Measurements from ENCODE around the gene PDE4A. TPM values are rescaled to one million over a fixed set of nuclear protein-coding genes. Genes with fewer than 3 reads are reported as not detected.
A peak's percentile ranks its signal among the peaks of the same experiment; 100 is the strongest.

PDE4A gene
- total and polyA plus RNA-seq, 5 donors from 2014 or later: 0.86 to 16.6 (median 4.0) TPM

DNA sequence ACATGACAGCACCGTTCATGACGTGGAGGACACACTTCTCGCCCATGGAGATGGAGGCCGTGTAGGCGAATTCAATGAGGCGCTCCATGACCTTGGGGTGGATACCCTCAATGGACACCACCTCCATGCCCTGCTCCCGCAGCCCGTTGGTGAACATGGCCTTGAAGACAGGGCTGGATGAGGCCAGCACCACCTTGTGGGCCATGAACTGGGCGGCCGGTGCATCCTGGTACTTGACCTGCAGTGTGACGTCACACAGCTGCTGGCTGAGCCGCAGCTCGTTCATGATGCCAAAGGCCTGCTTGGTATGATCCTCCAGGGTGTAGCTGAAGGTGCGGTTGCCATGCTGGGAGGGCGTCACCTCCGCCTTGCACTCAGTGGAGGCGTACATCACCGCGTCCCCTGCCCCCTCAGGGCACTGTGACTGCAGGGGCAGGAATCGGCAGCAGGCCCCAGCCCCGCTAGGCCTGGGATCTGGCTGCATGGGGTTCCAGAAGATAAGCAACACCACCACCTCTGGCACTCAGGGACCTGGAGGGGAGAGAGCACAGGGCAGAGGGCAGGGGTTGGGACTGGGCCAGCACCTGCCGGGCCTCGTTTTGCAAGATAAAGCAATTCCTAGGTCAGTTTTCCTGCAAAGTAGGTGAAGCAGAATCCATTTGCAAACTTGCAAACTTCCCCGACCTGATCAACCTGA is 79.4 kb downstream of the PDE4A start:
- Histone ChIP-seq H3K36me3 (ENCODE audit: control insufficient read depth, insufficient read depth, low read length) (peaks cover 18% of the 10 kb centered on the region), H3K27ac (ENCODE audit: insufficient read depth, low read length, poor library complexity, severe bottlenecking) (no peak overlapping the region)

GRCh38 chr19:10500247-10500592 is 79.9 kb downstream of the PDE4A start:
- Histone ChIP-seq H3K36me3 (ENCODE audit: control insufficient read depth, insufficient read depth, low read length) (peaks cover 13% of the 10 kb centered on the region), H3K4me1 (ENCODE audit: control insufficient read depth, insufficient read depth, low read length, poor library complexity, severe bottlenecking) (peaks cover 42% of the 10 kb centered on the region), H3K4me3 (ENCODE audit: low read depth, low read length) (peak overlapping the region; percentile 19), H3K27me3 (ENCODE audit: control insufficient read depth, insufficient read depth, low read length) (no peaks in the 10 kb centered on the region), H3K9me3 (ENCODE audit: control insufficient read depth in 2 of 2, low read length in 2 of 2) (no peaks in the 10 kb centered on the region), H3K27ac (ENCODE audit: insufficient read depth, low read length, poor library complexity, severe bottlenecking) (no peak overlapping the region)
- ATAC-seq (ENCODE audit: low read depth in 2 of 2) (no peak), DNase-seq (no peak)
- Mint-ChIP-seq H3K4me3 (peak overlapping the region; percentile 67 to 91 (median 85)), H3K9me3 (peaks cover 0 to 2% (median 0%) of the 10 kb centered on the region in 7 donors), H3K27me3 (no peaks in the 10 kb centered on the region), H3K36me3 (peaks cover 15% of the 10 kb centered on the region), H3K4me1 (peaks cover 0 to 41% (median 20%) of the 10 kb centered on the region in 4 donors), H3K27ac (peak overlapping the region; percentile 14 to 81 (median 65))

More for the DNA sequence above, 79.4 kb downstream of the PDE4A start:
- Mint-ChIP-seq H3K9me3 (peaks cover 0 to 2% (median 0%) of the 10 kb centered on the region in 7 donors), H3K27ac (peak overlapping the region; percentile 14 to 65 (median 55)), H3K36me3 (peaks cover 15% of the 10 kb centered on the region), H3K27me3 (no peaks in the 10 kb centered on the region), H3K4me3 (peak overlapping the region in 3 of 4 donors; percentile 67 to 87 (median 83)), H3K4me1 (peaks cover 0 to 41% (median 20%) of the 10 kb centered on the region in 4 donors)
- Histone ChIP-seq H3K27me3 (ENCODE audit: control insufficient read depth, insufficient read depth, low read length) (no peaks in the 10 kb centered on the region), H3K4me1 (ENCODE audit: control insufficient read depth, insufficient read depth, low read length, poor library complexity, severe bottlenecking) (peaks cover 42% of the 10 kb centered on the region), H3K4me3 (ENCODE audit: low read depth, low read length) (no peak overlapping the region), H3K9me3 (ENCODE audit: control insufficient read depth in 2 of 2, low read length in 2 of 2) (no peaks in the 10 kb centered on the region)
- DNase-seq (no peak), ATAC-seq (ENCODE audit: low read depth in 2 of 2) (no peak)

DNA sequence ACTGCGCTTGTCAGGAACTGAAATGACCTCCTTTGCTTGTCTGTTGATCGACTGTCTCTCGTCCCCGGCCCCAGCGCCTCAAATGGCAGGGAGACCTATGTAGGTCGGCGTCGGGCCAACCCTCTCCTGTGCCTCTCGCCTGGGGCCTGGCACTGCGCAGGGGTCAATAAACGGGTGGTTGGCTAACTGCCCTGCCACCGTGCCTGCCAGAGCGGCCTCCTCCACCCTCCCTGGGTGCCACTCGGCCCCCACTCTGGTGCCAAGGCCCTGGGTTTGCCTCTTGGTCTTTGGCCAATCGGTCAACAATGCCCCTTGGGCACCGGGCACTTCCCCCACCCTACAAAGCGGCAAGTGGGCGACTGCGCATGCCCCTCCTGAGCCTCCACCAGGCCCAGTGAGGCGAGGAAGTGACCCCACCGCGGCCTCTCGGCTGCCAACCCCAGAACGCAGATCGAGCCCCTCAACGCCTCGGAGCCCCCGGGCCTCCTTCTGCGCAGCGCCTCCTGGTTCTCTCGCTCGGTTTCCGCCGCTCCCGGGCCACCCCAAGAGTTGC is 81.7 kb downstream of the PDE4A start:
- Histone ChIP-seq H3K4me3 (ENCODE audit: low read depth, low read length) (peak overlapping the region; percentile 81), H3K27me3 (ENCODE audit: control insufficient read depth, insufficient read depth, low read length) (no peaks in the 10 kb centered on the region), H3K9me3 (ENCODE audit: control insufficient read depth in 2 of 2, low read length in 2 of 2) (no peaks in the 10 kb centered on the region), H3K36me3 (ENCODE audit: control insufficient read depth, insufficient read depth, low read length) (peaks cover 8% of the 10 kb centered on the region), H3K4me1 (ENCODE audit: control insufficient read depth, insufficient read depth, low read length, poor library complexity, severe bottlenecking) (peaks cover 42% of the 10 kb centered on the region), H3K27ac (ENCODE audit: insufficient read depth, low read length, poor library complexity, severe bottlenecking) (peak overlapping the region; percentile 79)
- peak overlapping the region in 2 of 3 donors; percentile 52 to 65 for H3K27ac Mint-ChIP-seq
- DNase-seq (peak in 1 of 3 donors; percentile 47), ATAC-seq (ENCODE audit: low read depth in 2 of 2) (peak; percentile 3 to 6)
- peaks cover 5 to 47% (median 25%) of the 10 kb centered on the region in 4 donors for H3K4me1 Mint-ChIP-seq
- peaks cover 0 to 2% (median 0%) of the 10 kb centered on the region in 7 donors for H3K9me3 Mint-ChIP-seq
- no peaks in the 10 kb centered on the region for H3K27me3 Mint-ChIP-seq
- peak overlapping the region; percentile 86 to 95 (median 88) for H3K4me3 Mint-ChIP-seq
- peaks cover 15% of the 10 kb centered on the region for H3K36me3 Mint-ChIP-seq

DNA sequence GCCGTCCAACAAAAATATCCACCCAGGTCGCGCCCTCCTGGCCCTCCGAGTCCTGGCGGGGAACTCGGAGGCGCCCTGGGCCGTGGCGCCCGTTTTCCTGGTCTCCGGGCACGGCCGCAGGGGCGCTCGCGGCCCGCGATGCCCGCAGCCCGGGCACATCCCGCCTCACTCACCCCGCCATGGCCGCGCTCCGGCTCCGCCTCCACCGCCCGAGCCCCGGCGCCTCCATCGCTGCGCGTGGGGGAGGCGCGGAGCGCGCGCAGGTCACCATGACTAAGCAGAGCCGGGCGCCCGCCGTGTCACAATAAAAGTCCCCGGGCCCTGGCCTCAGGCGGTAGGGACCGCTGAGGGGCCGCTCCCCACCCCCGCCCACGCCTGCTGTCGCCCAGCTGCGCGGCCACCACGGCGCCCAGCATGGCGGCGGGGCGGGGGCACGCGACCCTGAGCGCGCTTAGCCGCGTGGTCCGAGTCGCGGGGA is 82.2 kb downstream of the PDE4A start:
- Mint-ChIP-seq H3K4me1 (peaks cover 5 to 43% (median 23%) of the 10 kb centered on the region in 4 donors), H3K36me3 (peaks cover 10% of the 10 kb centered on the region), H3K27me3 (no peaks in the 10 kb centered on the region), H3K9me3 (peaks cover 0 to 2% (median 0%) of the 10 kb centered on the region in 7 donors), H3K27ac (peak overlapping the region in 2 of 3 donors; percentile 52 to 65), H3K4me3 (peak overlapping the region; percentile 86 to 95 (median 88))
- peak; percentile 75 to 92 (median 86) for DNase-seq
- Histone ChIP-seq H3K4me1 (ENCODE audit: control insufficient read depth, insufficient read depth, low read length, poor library complexity, severe bottlenecking) (peaks cover 42% of the 10 kb centered on the region), H3K27me3 (ENCODE audit: control insufficient read depth, insufficient read depth, low read length) (no peaks in the 10 kb centered on the region), H3K9me3 (ENCODE audit: control insufficient read depth in 2 of 2, low read length in 2 of 2) (no peaks in the 10 kb centered on the region), H3K27ac (ENCODE audit: insufficient read depth, low read length, poor library complexity, severe bottlenecking) (peak overlapping the region; percentile 79), H3K36me3 (ENCODE audit: control insufficient read depth, insufficient read depth, low read length) (peaks cover 8% of the 10 kb centered on the region), H3K4me3 (ENCODE audit: low read depth, low read length) (peak overlapping the region; percentile 81)
- peak; percentile 93 to 94 for ATAC-seq (ENCODE audit: low read depth in 2 of 2)

DNA sequence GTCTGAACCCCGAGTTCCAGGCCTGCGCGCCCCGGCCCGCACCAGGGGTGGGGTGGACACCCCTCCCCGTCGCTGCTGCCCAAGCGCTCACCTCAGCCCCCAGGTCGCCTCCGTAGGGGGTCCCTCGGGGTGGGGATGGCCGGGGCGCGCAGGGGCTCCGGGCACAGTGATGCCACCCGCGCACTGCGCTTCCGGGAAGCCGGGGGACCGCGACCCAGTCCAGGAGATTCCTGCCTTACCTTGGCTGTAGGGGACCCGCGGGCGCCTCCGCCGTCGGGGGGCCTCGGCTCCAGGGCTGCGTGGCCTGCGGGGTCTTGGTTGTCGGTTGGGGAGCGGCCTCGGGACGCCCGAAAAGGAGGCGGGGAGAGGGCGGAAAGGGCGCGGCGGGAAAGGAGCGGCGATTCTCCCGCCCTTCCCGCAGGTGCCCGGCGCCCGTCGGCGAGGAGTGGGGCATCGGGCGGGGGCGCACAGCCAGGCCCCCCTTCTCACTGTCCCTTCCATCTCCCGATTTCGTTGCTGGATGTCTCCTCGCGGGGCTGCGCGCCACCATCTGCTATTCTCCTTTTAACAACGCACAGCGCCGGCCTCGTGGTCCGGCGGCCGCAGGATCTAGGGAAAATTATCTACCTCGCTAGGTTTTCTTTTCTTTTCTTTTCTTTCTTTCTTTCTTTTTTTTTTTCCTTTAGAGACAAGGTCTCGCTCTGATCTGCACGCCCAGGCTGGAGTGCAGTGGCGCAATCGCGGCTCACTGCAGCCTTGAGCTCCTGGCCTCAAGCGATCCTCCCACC is 82.9 kb downstream of the PDE4A start, which contains the start of gene KEAP1:
Gene KEAP1, minus strand, starts transcription at position 355 of the 788 bp plus-strand sequence. CDS start 3,323 bp downstream, outside the sequence.
- H3K36me3 Mint-ChIP-seq: peaks cover 10% of the 10 kb centered on the region
- DNase-seq: peak in 2 of 3 donors; percentile 11 to 38
- H3K9me3 Mint-ChIP-seq: peaks cover 0 to 2% (median 0%) of the 10 kb centered on the region in 7 donors
- H3K4me3 Mint-ChIP-seq: peak within 1 kb of the TSS; percentile 88 to 95 (median 92)
- peaks cover 8% of the 10 kb centered on the region for H3K36me3 ChIP-seq (ENCODE audit: control insufficient read depth, insufficient read depth, low read length)
- ATAC-seq (ENCODE audit: low read depth in 2 of 2): no peak
- peaks cover 42% of the 10 kb centered on the region for H3K4me1 ChIP-seq (ENCODE audit: control insufficient read depth, insufficient read depth, low read length, poor library complexity, severe bottlenecking)
- H3K27me3 Mint-ChIP-seq: no peaks in the 10 kb centered on the region
- H3K4me1 Mint-ChIP-seq: peaks cover 5 to 42% (median 22%) of the 10 kb centered on the region in 4 donors
- H3K9me3 ChIP-seq (ENCODE audit: control insufficient read depth in 2 of 2, low read length in 2 of 2): no peaks in the 10 kb centered on the region
- H3K4me3 ChIP-seq (ENCODE audit: low read depth, low read length): peak within 1 kb of the TSS; percentile 81
- H3K27ac ChIP-seq (ENCODE audit: insufficient read depth, low read length, poor library complexity, severe bottlenecking): peak within 1 kb of the TSS; percentile 79
- H3K27ac Mint-ChIP-seq: peak within 1 kb of the TSS; percentile 72 to 93 (median 92)
- H3K27me3 ChIP-seq (ENCODE audit: control insufficient read depth, insufficient read depth, low read length): no peaks in the 10 kb centered on the region

GRCh38 chr19:10505583-10506229 is 85.4 kb downstream of the PDE4A start:
- no peaks in the 10 kb centered on the region for H3K9me3 ChIP-seq (ENCODE audit: control insufficient read depth in 2 of 2, low read length in 2 of 2)
- peak overlapping the region; percentile 74 to 87 (median 80) for H3K4me3 Mint-ChIP-seq
- H3K27ac Mint-ChIP-seq: peak overlapping the region in 2 of 3 donors; percentile 28 to 77
- DNase-seq (peak; percentile 58 to 88 (median 77)), ATAC-seq (ENCODE audit: low read depth in 2 of 2) (peak; percentile 37 to 44)
- H3K4me1 Mint-ChIP-seq: peaks cover 5 to 30% (median 8%) of the 10 kb centered on the region in 4 donors
- H3K27ac ChIP-seq (ENCODE audit: insufficient read depth, low read length, poor library complexity, severe bottlenecking): no peak overlapping the region
- no peaks in the 10 kb centered on the region for H3K36me3 ChIP-seq (ENCODE audit: control insufficient read depth, insufficient read depth, low read length)
- H3K36me3 Mint-ChIP-seq: no peaks in the 10 kb centered on the region
- no peaks in the 10 kb centered on the region for H3K27me3 Mint-ChIP-seq
- H3K4me3 ChIP-seq (ENCODE audit: low read depth, low read length): no peak overlapping the region
- H3K9me3 Mint-ChIP-seq: peaks cover 0 to 2% (median 0%) of the 10 kb centered on the region in 7 donors
- H3K4me1 ChIP-seq (ENCODE audit: control insufficient read depth, insufficient read depth, low read length, poor library complexity, severe bottlenecking): peaks cover 28% of the 10 kb centered on the region
- H3K27me3 ChIP-seq (ENCODE audit: control insufficient read depth, insufficient read depth, low read length): no peaks in the 10 kb centered on the region

DNA sequence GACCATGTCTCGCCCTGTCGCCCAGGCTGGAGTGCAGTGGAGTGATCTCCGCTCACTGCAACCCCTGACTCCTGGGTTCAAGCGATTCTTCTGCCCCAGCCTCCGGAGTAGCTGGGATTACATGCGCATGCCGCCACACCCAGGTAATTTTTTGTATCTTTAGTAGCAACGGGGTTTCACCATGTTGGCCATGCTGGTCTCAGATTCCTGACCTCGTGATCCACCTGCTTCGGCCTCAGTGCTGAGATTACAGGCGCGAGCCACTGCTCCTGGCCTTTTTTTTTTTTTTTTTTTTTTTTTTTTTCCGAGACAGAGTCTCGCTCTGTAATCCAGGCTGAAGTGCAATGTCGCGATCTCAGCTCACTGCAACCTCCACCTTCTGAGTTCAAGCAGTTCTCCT is 87.7 kb downstream of the PDE4A start:
- Histone ChIP-seq H3K4me1 (ENCODE audit: control insufficient read depth, insufficient read depth, low read length, poor library complexity, severe bottlenecking) (peaks cover 12% of the 10 kb centered on the region), H3K9me3 (ENCODE audit: control insufficient read depth in 2 of 2, low read length in 2 of 2) (no peaks in the 10 kb centered on the region), H3K27ac (ENCODE audit: insufficient read depth, low read length, poor library complexity, severe bottlenecking) (no peak overlapping the region), H3K27me3 (ENCODE audit: control insufficient read depth, insufficient read depth, low read length) (peaks cover 4% of the 10 kb centered on the region), H3K4me3 (ENCODE audit: low read depth, low read length) (no peak overlapping the region), H3K36me3 (ENCODE audit: control insufficient read depth, insufficient read depth, low read length) (no peaks in the 10 kb centered on the region)
- Mint-ChIP-seq H3K4me3 (no peak overlapping the region), H3K9me3 (peaks cover 0 to 2% (median 0%) of the 10 kb centered on the region in 7 donors), H3K4me1 (peaks cover 5 to 22% (median 6%) of the 10 kb centered on the region in 4 donors), H3K36me3 (no peaks in the 10 kb centered on the region), H3K27me3 (peaks cover 11% of the 10 kb centered on the region), H3K27ac (no peak overlapping the region)
- DNase-seq (no peak), ATAC-seq (ENCODE audit: low read depth in 2 of 2) (no peak)

All from CD4-positive, CD25-positive, alpha-beta regulatory T cell (primary cell).